Calu3 (cell line): ENCODE results near the gene CNRIP1. TPM values are rescaled to one million over a fixed set of nuclear protein-coding genes. Genes with fewer than 3 reads are reported as not detected.

Source experiments
- BruUV-seq: library from RNA; stranded (reverse); fragments of 400-500 nt; replicated peaks from 2 replicates; lab custom pipeline; 2021; lab: Mats Ljungman, UMichigan
- CTCF ChIA-PET: fragments of 300-600 bp; sonication (Branson Sonifier 250); formaldehyde crosslinking; loops from one replicate; lab custom pipeline; 2022; ENCODE audit warnings: antibody characterized with exemption; lab: Charles Lee
- DNase-seq: peaks from one replicate; pipeline ENCODE4 v3.0.0; 2022
- H3K27ac Mint-ChIP-seq: one replicate; pipeline ENCODE4 v1.8.0; 2022; ENCODE audit warnings: mixed read lengths; ENCODE audit not compliant: unreplicated experiment
- H3K27me3 Mint-ChIP-seq: one replicate; pipeline ENCODE4 v1.8.0; 2022; ENCODE audit warnings: mixed read lengths; ENCODE audit not compliant: unreplicated experiment
- H3K36me3 Mint-ChIP-seq: one replicate; pipeline ENCODE4 v1.8.0; 2022; ENCODE audit warnings: mild to moderate bottlenecking, moderate library complexity, mixed read lengths; ENCODE audit not compliant: insufficient read depth, unreplicated experiment
- H3K4me1 Mint-ChIP-seq: one replicate; pipeline ENCODE4 v1.8.0; 2022; ENCODE audit warnings: mild to moderate bottlenecking, low read depth, mixed read lengths; ENCODE audit not compliant: unreplicated experiment
- H3K4me3 Mint-ChIP-seq: one replicate; pipeline ENCODE4 v1.8.0; 2022; ENCODE audit warnings: mild to moderate bottlenecking, low read depth, moderate library complexity, mixed read lengths; ENCODE audit not compliant: unreplicated experiment
- H3K9me3 Mint-ChIP-seq: one replicate; pipeline ENCODE4 v1.8.0; 2022; ENCODE audit warnings: low read depth, mixed read lengths; ENCODE audit not compliant: unreplicated experiment
- CTCF ChIP-seq: fragments of 200-600 bp; IDR thresholded peaks from one replicate; pipeline ENCODE4 v1.8.0; 2022; ENCODE audit warnings: antibody characterized with exemption; ENCODE audit not compliant: unreplicated experiment
- intact Hi-C: fragments of 100-400 bp; cut with micrococcal nuclease; formaldehyde crosslinking; loops from one replicate; pipeline ENCODE4 v1.10.0; 2022; ENCODE audit not compliant: unreplicated experiment
- total RNA-seq: library from RNA; stranded (reverse); gene quantifications from 2 replicates; pipeline ENCODE4 v1.2.3, GENCODE V29; 2022

CNRIP1 gene
- total RNA-seq, 1 experiment from 2014 or later: not detected

GRCh38 chr2:68294187-68294586 lies 25.6 kb downstream of the CNRIP1 start:
- intact Hi-C loops: no loop called here
- H3K27me3 Mint-ChIP-seq: no peaks in the 10 kb centered on the region
- no TSS peak for BruUV-seq

GRCh38 chr2:68293755-68294154 lies 26.0 kb downstream of the CNRIP1 start:
- no peak for TF ChIP-seq CTCF
- H3K27me3 Mint-ChIP-seq: peaks cover 4% of the 10 kb centered on the region
- H3K4me3 Mint-ChIP-seq: no peak overlapping the region
- no peaks in the 10 kb centered on the region for H3K4me1 Mint-ChIP-seq
- H3K36me3 Mint-ChIP-seq: no peaks in the 10 kb centered on the region
- H3K27ac Mint-ChIP-seq: no peak overlapping the region
- no peak for DNase-seq
- H3K9me3 Mint-ChIP-seq: no peaks in the 10 kb centered on the region
- intact Hi-C loops: no loop called here
- no TSS peak for BruUV-seq
- CTCF ChIA-PET: interaction anchor here (0.8 kb wide), 1 partner anchor 171 kb away, joined by 5 read pairs; no protein-coding TSS in a partner anchor

More at GRCh38 chr2:68294187-68294586, 25.6 kb downstream of the CNRIP1 start:
- no peak overlapping the region for H3K27ac Mint-ChIP-seq
- no peak overlapping the region for H3K4me3 Mint-ChIP-seq
- H3K9me3 Mint-ChIP-seq: no peaks in the 10 kb centered on the region
- no peak for DNase-seq
- H3K4me1 Mint-ChIP-seq: no peaks in the 10 kb centered on the region
- CTCF ChIA-PET: interaction anchor here (0.8 kb wide), 1 partner anchor 172 kb away, joined by 5 read pairs; no protein-coding TSS in a partner anchor
- TF ChIP-seq CTCF: no peak
- no peaks in the 10 kb centered on the region for H3K36me3 Mint-ChIP-seq

GRCh38 chr2:68293024-68293423 lies 26.7 kb downstream of the CNRIP1 start:
- Mint-ChIP-seq H3K9me3 (no peaks in the 10 kb centered on the region), H3K4me3 (no peak overlapping the region), H3K36me3 (no peaks in the 10 kb centered on the region), H3K4me1 (no peaks in the 10 kb centered on the region), H3K27ac (no peak overlapping the region), H3K27me3 (peaks cover 11% of the 10 kb centered on the region)
- intact Hi-C loops: no loop called here
- CTCF ChIA-PET: interaction anchor here (0.5 to 1.8 kb wide), 2 partner anchors 17 to 171 kb away, joined by 3 to 10 read pairs; no protein-coding TSS in a partner anchor
- BruUV-seq: no TSS peak
- no peak for DNase-seq
- no peak for TF ChIP-seq CTCF

- BruUV-seq: no TSS peak
- peak; percentile 20 for DNase-seq
- CTCF ChIA-PET: interaction anchor here (0.9 to 1.8 kb wide), 3 partner anchors 9 to 170 kb away, joined by 3 to 10 read pairs (median 8); no protein-coding TSS in a partner anchor
- Mint-ChIP-seq H3K27me3 (peaks cover 18% of the 10 kb centered on the region), H3K36me3 (no peaks in the 10 kb centered on the region), H3K4me3 (no peak overlapping the region), H3K27ac (no peak overlapping the region), H3K4me1 (no peaks in the 10 kb centered on the region), H3K9me3 (no peaks in the 10 kb centered on the region)
- intact Hi-C loops: no loop called here
- TF ChIP-seq CTCF: peak; percentile 42
These were observed 27.5 kb downstream of the CNRIP1 start for GRCh38 chr2:68292108-68292710.
